CD4-positive, alpha-beta T cell treated with Interleukin-4 for 4 hours (primary cell): ENCODE data around the gene BMPR1B.

Experiments used
- DNase-seq: peaks from one replicate; pipeline ENCODE4 v3.0.0-alpha.2; 2020

The BMPR1B gene

DNA sequence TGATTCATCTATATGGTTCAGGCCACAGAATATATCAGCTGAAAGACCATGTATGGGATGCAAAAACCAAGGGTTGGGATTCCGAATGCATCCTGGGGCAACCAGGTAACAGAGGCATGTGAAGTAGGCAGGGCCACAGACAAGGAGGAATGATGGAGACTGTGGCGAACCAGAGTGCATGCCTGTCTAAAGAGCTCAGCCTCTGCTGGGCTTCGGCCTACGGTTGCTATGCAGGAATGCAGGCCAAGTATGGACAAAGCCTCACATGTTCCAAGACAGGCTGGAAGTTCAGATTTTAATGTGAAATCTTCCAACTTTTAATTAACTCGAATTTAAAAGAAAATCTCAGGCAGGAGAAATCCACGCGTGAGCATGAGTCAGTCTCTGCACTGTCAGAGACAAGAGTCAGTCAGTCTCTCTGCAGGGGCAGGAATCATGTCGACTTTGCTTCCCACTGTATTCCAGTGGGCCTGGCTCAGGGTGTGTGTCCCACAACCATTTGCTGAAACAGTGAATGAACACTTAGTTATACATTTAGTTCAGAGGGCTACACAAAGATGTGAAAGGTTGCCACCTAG, 446.6 kb downstream of the BMPR1B start:
- DNase-seq: no peak

GRCh38 chr4:95204873-95205272, 447.1 kb downstream of the BMPR1B start:
- DNase-seq: no peak
